PC-9 (cell line): ENCODE measurements around the gene RIF1.

Source experiments
- CTCF ChIP-seq: fragments of 200-600 bp; sonication (generic); conservative IDR thresholded peaks from 2 replicates; pipeline ENCODE4 v1.6.1; 2017; ENCODE audit warnings: mixed run types, antibody characterized with exemption, mild to moderate bottlenecking, moderate library complexity
- EZH2 ChIP-seq: fragments of 200-600 bp; sonication (generic); IDR thresholded peaks from 2 replicates; pipeline ENCODE4 v1.8.0; 2017; ENCODE audit warnings: antibody characterized with exemption, low read depth

DNA sequence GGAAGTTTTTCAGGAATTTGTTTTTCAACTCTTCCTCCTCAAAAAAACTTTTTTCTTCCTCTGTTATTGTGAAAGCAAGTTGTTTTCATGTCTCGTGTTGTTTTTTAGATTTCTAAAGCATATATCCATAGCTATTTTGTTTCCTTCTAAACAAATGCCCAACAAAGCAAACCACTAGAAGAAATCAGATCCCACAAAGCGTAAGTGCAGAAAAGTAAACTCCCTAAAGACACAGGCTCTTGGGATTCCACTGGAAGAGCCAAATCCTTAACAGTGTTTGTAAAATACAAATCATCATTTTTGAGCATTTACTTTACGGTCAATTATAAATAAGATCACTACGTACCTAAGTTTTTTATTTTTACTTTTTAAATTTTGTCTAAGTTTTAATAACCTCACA lies 21.7 kb upstream of the RIF1 start:
- no peak for TF ChIP-seq CTCF
- TF ChIP-seq EZH2, result no peak
